Lung microvascular endothelial cell (primary cell): ENCODE results near the gene SPG11. TPM values are rescaled to one million over a fixed set of nuclear protein-coding genes. Genes with fewer than 3 reads are reported as not detected.
"Not testable (repeated sequence)": the region's sequence is repeated elsewhere in the genome, so short reads cannot be mapped to it uniquely, and the experiment has no call there.

Experiments used
- DNase-seq, 2 donors: peaks; one replicate each; pipeline versions ENCODE4 v3.0.0 to v3.0.0-alpha.2; 2010; ENCODE audit warnings: low read depth in 2 of 2
- total RNA-seq: library from RNA; depleted of rRNA; stranded (reverse); fragments of >200 nt; gene quantifications from 2 replicates; pipeline ENCODE4 v1.2.1, GENCODE V29; 2014

The SPG11 gene, protein sequence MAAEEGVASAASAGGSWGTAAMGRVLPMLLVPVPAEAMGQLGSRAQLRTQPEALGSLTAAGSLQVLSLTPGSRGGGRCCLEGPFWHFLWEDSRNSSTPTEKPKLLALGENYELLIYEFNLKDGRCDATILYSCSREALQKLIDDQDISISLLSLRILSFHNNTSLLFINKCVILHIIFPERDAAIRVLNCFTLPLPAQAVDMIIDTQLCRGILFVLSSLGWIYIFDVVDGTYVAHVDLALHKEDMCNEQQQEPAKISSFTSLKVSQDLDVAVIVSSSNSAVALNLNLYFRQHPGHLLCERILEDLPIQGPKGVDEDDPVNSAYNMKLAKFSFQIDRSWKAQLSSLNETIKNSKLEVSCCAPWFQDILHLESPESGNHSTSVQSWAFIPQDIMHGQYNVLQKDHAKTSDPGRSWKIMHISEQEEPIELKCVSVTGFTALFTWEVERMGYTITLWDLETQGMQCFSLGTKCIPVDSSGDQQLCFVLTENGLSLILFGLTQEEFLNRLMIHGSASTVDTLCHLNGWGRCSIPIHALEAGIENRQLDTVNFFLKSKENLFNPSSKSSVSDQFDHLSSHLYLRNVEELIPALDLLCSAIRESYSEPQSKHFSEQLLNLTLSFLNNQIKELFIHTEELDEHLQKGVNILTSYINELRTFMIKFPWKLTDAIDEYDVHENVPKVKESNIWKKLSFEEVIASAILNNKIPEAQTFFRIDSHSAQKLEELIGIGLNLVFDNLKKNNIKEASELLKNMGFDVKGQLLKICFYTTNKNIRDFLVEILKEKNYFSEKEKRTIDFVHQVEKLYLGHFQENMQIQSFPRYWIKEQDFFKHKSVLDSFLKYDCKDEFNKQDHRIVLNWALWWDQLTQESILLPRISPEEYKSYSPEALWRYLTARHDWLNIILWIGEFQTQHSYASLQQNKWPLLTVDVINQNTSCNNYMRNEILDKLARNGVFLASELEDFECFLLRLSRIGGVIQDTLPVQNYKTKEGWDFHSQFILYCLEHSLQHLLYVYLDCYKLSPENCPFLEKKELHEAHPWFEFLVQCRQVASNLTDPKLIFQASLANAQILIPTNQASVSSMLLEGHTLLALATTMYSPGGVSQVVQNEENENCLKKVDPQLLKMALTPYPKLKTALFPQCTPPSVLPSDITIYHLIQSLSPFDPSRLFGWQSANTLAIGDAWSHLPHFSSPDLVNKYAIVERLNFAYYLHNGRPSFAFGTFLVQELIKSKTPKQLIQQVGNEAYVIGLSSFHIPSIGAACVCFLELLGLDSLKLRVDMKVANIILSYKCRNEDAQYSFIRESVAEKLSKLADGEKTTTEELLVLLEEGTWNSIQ (N-terminal part only)
- 23.5 and 29.8 TPM in 2 replicates for total RNA-seq

- DNase-seq, result peak; percentile 98
Measured at GRCh38 chr15:44663410-44664308, at the start of gene SPG11. SPG11 (minus strand) TSS chr15:44663662; CDS start chr15:44663647, 15 bp downstream.

- peak; percentile 73 to 92 for DNase-seq
Measured at GRCh38 chr15:44712346-44713005, 49.0 kb upstream of the SPG11 start.

DNA sequence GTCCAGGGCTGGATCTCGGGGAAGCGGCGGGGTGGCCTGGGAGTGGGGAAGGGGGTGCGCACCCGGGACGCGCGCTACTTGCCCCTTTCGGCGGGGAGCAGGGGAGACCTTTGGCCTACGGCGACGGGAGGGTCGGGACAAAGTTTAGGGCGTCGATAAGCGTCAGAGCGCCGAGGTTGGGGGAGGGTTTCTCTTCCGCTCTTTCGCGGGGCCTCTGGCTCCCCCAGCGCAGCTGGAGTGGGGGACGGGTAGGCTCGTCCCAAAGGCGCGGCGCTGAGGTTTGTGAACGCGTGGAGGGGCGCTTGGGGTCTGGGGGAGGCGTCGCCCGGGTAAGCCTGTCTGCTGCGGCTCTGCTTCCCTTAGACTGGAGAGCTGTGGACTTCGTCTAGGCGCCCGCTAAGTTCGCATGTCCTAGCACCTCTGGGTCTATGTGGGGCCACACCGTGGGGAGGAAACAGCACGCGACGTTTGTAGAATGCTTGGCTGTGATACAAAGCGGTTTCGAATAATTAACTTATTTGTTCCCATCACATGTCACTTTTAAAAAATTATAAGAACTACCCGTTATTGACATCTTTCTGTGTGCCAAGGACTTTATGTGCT is 48.4 kb upstream of the SPG11 start:
- DNase-seq, result peak; percentile 51 to 59

DNA sequence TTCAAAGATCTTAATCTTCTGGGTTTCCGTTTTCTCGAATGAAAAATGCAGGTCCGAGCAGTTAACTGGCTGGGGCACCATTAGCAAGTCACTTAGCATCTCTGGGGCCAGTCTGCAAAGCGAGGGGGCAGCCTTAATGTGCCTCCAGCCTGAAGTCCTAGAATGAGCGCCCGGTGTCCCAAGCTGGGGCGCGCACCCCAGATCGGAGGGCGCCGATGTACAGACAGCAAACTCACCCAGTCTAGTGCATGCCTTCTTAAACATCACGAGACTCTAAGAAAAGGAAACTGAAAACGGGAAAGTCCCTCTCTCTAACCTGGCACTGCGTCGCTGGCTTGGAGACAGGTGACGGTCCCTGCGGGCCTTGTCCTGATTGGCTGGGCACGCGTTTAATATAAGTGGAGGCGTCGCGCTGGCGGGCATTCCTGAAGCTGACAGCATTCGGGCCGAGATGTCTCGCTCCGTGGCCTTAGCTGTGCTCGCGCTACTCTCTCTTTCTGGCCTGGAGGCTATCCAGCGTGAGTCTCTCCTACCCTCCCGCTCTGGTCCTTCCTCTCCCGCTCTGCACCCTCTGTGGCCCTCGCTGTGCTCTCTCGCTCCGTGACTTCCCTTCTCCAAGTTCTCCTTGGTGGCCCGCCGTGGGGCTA is 47.8 kb upstream of the SPG11 start, which contains the start of the genes B2M and PATL2:
TSS of gene B2M (plus strand) at position 422 of the 647 bp plus-strand sequence. CDS start at position 452, 30 bp downstream.
TSS of gene PATL2 (minus strand) at position 228 of the 647 bp plus-strand sequence. CDS start 34,833 bp downstream, outside the sequence.
- DNase-seq, result peak; percentile 96 to 97

- peak; percentile 73 to 74 for DNase-seq
Measured at GRCh38 chr15:44710236-44711095, 47.0 kb upstream of the SPG11 start.

GRCh38 chr15:44706946-44707636 is 43.6 kb upstream of the SPG11 start:
- DNase-seq, result no peak

DNA sequence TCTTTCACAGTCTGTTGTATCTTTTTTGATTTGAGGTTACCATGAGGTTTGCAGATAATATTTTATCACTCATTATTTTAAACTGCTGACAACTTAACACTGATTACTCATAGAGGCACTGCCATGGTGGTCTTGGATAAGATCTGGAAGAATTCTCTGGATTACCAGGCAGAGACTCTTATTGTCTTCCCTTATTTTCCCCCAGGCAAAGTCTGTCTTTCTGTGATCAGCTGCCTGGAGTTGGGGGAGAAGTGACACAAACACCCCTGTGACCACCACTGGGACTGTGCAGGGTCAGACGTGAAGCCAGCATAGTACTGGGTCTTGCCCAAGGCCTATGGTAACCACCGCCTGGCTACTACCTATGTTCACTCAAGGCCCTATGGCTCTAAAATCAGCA is 42.9 kb upstream of the SPG11 start:
- no peak for DNase-seq

GRCh38 chr15:44705986-44706385 is 42.5 kb upstream of the SPG11 start:
- DNase-seq, result no peak

GRCh38 chr15:44700676-44701075 is 37.2 kb upstream of the SPG11 start:
- DNase-seq, result not testable (repeated sequence)

DNA sequence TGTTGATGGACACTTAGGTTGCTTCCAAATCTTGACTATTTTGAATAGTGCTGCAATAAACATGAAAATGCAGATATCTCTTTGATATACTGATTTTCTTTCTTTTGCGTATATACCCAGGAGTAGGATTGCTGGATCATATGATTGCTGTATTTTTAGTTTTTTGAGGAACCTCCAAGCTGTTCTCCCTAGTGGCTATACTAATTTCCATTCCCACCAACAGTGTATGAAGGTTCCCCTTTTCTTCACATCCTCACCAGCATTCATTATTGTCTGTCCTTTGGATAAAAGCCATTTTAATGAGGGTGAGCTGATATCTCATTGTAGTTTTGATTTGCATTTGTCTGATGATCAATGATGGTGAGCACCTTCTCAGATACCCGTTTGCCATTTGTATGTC is 35.2 kb upstream of the SPG11 start:
- no peak for DNase-seq

- no peak for DNase-seq
Measured at GRCh38 chr15:44697014-44697413, 33.6 kb upstream of the SPG11 start.

- DNase-seq, result no peak
Measured at GRCh38 chr15:44695294-44695693, 31.8 kb upstream of the SPG11 start.

DNA sequence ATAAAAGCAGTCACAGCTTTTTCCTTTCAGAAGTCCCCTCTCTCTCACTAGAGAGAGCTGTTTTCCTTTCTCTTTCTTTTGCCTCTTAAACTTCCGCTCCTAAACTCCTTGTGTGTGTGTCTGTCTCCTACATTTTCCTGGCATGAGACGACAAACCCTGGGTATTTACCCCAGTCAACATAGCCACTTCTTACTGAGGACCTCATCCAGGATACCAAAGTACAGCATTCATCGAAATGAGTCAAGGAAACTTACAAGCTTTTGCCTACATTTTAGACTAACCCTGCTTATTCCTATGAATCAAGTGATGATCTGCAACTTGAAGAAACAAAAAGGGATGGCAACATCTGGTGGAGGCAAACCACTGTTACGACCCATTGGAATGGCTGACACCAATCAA is 31.0 kb upstream of the SPG11 start:
- no peak for DNase-seq

GRCh38 chr15:44692659-44693058 is 29.2 kb upstream of the SPG11 start:
- DNase-seq, result no peak

DNA sequence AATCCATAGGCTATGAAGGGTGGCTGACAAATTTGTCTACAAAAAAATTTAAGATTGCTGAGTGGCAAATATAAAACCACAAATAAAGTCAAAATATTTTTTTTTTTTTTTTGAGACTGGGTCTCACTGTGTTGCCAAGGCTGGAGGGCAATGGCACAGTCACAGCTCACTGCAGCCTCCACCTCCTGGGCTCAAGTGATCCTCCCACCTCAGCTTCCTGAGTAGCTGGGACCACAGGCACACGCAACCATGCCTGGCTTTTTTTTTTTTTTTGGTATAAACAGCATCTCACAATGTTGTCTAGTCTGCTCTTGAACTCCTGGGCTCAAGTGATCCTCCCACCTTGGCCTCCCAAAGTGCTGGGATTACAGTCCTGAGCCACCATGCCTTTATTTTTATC is 26.8 kb upstream of the SPG11 start:
- not testable (repeated sequence) for DNase-seq

DNA sequence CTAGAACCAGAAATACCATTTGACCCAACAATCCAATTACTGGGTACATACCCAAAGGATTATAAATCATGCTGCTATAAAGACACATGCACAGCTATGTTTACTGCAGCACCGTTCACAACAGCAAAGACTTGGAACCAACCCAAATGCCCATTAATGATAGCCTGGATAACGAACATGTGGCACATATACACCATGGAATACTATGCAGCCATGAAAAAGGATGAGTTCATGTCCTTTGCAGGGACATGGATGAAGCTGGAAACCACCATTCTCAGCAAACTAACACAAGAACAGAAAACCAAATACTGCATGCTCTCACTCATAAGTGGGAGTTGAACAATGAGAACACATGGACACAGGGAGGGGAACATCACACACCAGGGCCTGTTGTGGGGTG is 25.9 kb upstream of the SPG11 start:
- not testable (repeated sequence) for DNase-seq
